NT2/D1 (cell line): ENCODE data around the gene SLC16A12.
A peak's percentile ranks its signal among the peaks of the same experiment; 100 is the strongest.

Experiments used
- DNase-seq: peaks from one replicate; pipeline ENCODE4 v3.0.0-alpha.2; 2011; ENCODE audit warnings: low read depth, low spot score
- H3K27me3 ChIP-seq: 2 replicates; pipeline ENCODE4 v1.6.0; 2011; ENCODE audit warnings: mild to moderate bottlenecking; ENCODE audit not compliant: insufficient read length, insufficient read depth
- H3K36me3 ChIP-seq: 2 replicates; pipeline ENCODE4 v1.6.1; 2011; ENCODE audit warnings: mild to moderate bottlenecking, low read length, mixed read lengths; ENCODE audit not compliant: insufficient read depth, insufficient read length
- H3K4me1 ChIP-seq: 2 replicates; pipeline ENCODE4 v1.5.1; 2011; ENCODE audit not compliant: insufficient read depth, insufficient read length
- H3K4me3 ChIP-seq: 2 replicates; pipeline ENCODE4 v1.5.1; 2011; ENCODE audit warnings: low read depth; ENCODE audit not compliant: insufficient read length
- H3K9ac ChIP-seq: 2 replicates; pipeline ENCODE4 v1.6.0; 2011; ENCODE audit warnings: low read depth; ENCODE audit not compliant: insufficient read length
- H3K9me3 ChIP-seq: 2 replicates; pipeline ENCODE4 v1.5.1; 2011; ENCODE audit warnings: mild to moderate bottlenecking, low read length; ENCODE audit not compliant: insufficient read depth
- SUZ12 ChIP-seq: IDR thresholded peaks from 2 replicates; pipeline ENCODE4 v1.6.1; 2011; ENCODE audit not compliant: insufficient read length, insufficient read depth; ENCODE audit errors: extremely low read depth
- YY1 ChIP-seq: IDR thresholded peaks from 2 replicates; pipeline ENCODE4 v1.6.1; 2011; ENCODE audit not compliant: insufficient read length, insufficient read depth
- ZNF274 ChIP-seq: IDR thresholded peaks from 2 replicates; pipeline ENCODE4 v1.6.1; 2011; ENCODE audit warnings: mild to moderate bottlenecking, low read depth, low read length

The SLC16A12 gene

GRCh38 chr10:89567576-89568245 lies 32.3 kb upstream of the SLC16A12 start:
- Histone ChIP-seq H3K4me1 (no peaks in the 10 kb centered on the region), H3K27me3 (no peaks in the 10 kb centered on the region), H3K36me3 (no peaks in the 10 kb centered on the region), H3K9me3 (no peaks in the 10 kb centered on the region), H3K4me3 (no peak overlapping the region), H3K9ac (no peak overlapping the region)
- TF ChIP-seq ZNF274, result no peak
- no peak for TF ChIP-seq SUZ12
- no peak for TF ChIP-seq YY1
- no peak for DNase-seq

- Histone ChIP-seq H3K4me1 (no peaks in the 10 kb centered on the region), H3K9me3 (no peaks in the 10 kb centered on the region), H3K36me3 (no peaks in the 10 kb centered on the region), H3K4me3 (no peak overlapping the region), H3K27me3 (no peaks in the 10 kb centered on the region), H3K9ac (no peak overlapping the region)
- TF ChIP-seq SUZ12 (no peak), ZNF274 (no peak), YY1 (no peak)
- DNase-seq, result no peak
Measured at GRCh38 chr10:89566992-89567391, 31.6 kb upstream of the SLC16A12 start.

GRCh38 chr10:89566095-89566950 lies 30.9 kb upstream of the SLC16A12 start:
- no peak for DNase-seq
- Histone ChIP-seq H3K4me3 (no peak overlapping the region), H3K27me3 (no peaks in the 10 kb centered on the region), H3K4me1 (no peaks in the 10 kb centered on the region), H3K9me3 (no peaks in the 10 kb centered on the region), H3K36me3 (no peaks in the 10 kb centered on the region), H3K9ac (no peak overlapping the region)
- TF ChIP-seq ZNF274 (no peak), YY1 (no peak), SUZ12 (no peak)

GRCh38 chr10:89565180-89565579 lies 29.8 kb upstream of the SLC16A12 start:
- TF ChIP-seq ZNF274 (no peak), SUZ12 (no peak), YY1 (no peak)
- no peak overlapping the region for H3K9ac ChIP-seq
- H3K9me3 ChIP-seq, result no peaks in the 10 kb centered on the region
- no peaks in the 10 kb centered on the region for H3K4me1 ChIP-seq
- no peaks in the 10 kb centered on the region for H3K27me3 ChIP-seq
- no peak for DNase-seq
- no peaks in the 10 kb centered on the region for H3K36me3 ChIP-seq
- H3K4me3 ChIP-seq, result no peak overlapping the region

- Histone ChIP-seq H3K36me3 (no peaks in the 10 kb centered on the region), H3K9ac (no peak overlapping the region), H3K27me3 (no peaks in the 10 kb centered on the region), H3K4me1 (no peaks in the 10 kb centered on the region), H3K9me3 (no peaks in the 10 kb centered on the region), H3K4me3 (no peak overlapping the region)
- DNase-seq, result no peak
- TF ChIP-seq SUZ12, result no peak
- TF ChIP-seq ZNF274, result no peak
- TF ChIP-seq YY1, result no peak
Measured at GRCh38 chr10:89563861-89564478, 28.6 kb upstream of the SLC16A12 start.

- DNase-seq, result no peak
- H3K27me3 ChIP-seq, result no peaks in the 10 kb centered on the region
- no peaks in the 10 kb centered on the region for H3K36me3 ChIP-seq
- no peaks in the 10 kb centered on the region for H3K4me1 ChIP-seq
- H3K9me3 ChIP-seq, result no peaks in the 10 kb centered on the region
- H3K4me3 ChIP-seq, result no peak overlapping the region
- TF ChIP-seq SUZ12 (no peak), YY1 (no peak), ZNF274 (no peak)
- H3K9ac ChIP-seq, result peak overlapping the region; percentile 54
Measured at GRCh38 chr10:89563311-89563710, 27.9 kb upstream of the SLC16A12 start.

GRCh38 chr10:89556600-89556999 lies 21.2 kb upstream of the SLC16A12 start:
- Histone ChIP-seq H3K9me3 (no peaks in the 10 kb centered on the region), H3K4me1 (no peaks in the 10 kb centered on the region), H3K36me3 (no peaks in the 10 kb centered on the region), H3K27me3 (no peaks in the 10 kb centered on the region), H3K9ac (no peak overlapping the region), H3K4me3 (no peak overlapping the region)
- TF ChIP-seq SUZ12, result no peak
- no peak for TF ChIP-seq YY1
- no peak for TF ChIP-seq ZNF274
- no peak for DNase-seq
